H1 (cell line): ENCODE measurements around the gene DYNLT3. TPM values are rescaled to one million over a fixed set of nuclear protein-coding genes. Genes with fewer than 3 reads are reported as not detected.

ENCODE experiments used
- CTCF ChIA-PET: fragments of 300-600 bp; sonication (Branson Sonifier 250); formaldehyde crosslinking; loops from one replicate; lab custom pipeline; 2021; ENCODE audit not compliant: partially characterized antibody; lab: Charles Lee
- POLR2A ChIA-PET: fragments of 300-600 bp; sonication (Branson Sonifier 250); formaldehyde crosslinking; loops from one replicate; lab custom pipeline; 2021; ENCODE audit warnings: inconsistent platforms; ENCODE audit not compliant: partially characterized antibody; lab: Charles Lee
- DNase-seq, 2 experiments: peaks; one replicate each; pipeline versions ENCODE4 v3.0.0 to v3.0.0-alpha.2; 2010 to 2022; ENCODE audit warnings: low spot score in 2 of 2, low read depth in 1 of 2, mixed read lengths in 1 of 2
- FAIRE-seq: peaks from 2 replicates; lab custom pipeline; 2011; peaks lifted over from hg19 to GRCh38; lab: Jason Lieb, UNC
- H2AFZ ChIP-seq: 2 replicates; pipeline ENCODE4 v1.8.1; 2012; ENCODE audit warnings: low read length, inconsistent platforms
- H2AK5ac ChIP-seq: 2 replicates; pipeline ENCODE4 v1.6.1; 2013; ENCODE audit warnings: low read depth, low read length
- H2BK120ac ChIP-seq: replicated peaks from 2 replicates; pipeline ENCODE3; 2013; ENCODE audit warnings: low read depth, low read length, inconsistent platforms
- H2BK12ac ChIP-seq: 2 replicates; pipeline ENCODE4 v1.6.1; 2013; ENCODE audit warnings: low read depth, low read length
- H2BK15ac ChIP-seq: 2 replicates; pipeline ENCODE4 v1.6.1; 2013; ENCODE audit warnings: low read length
- H2BK20ac ChIP-seq: 2 replicates; pipeline ENCODE4 v1.6.1; 2013; ENCODE audit warnings: low read length
- H2BK5ac ChIP-seq: 2 replicates; pipeline ENCODE4 v1.6.1; 2013; ENCODE audit warnings: low read depth, low read length
- H3K14ac ChIP-seq: 2 replicates; pipeline ENCODE4 v1.6.1; 2013; ENCODE audit warnings: inconsistent platforms; ENCODE audit not compliant: insufficient read length
- H3K18ac ChIP-seq: 2 replicates; pipeline ENCODE4 v1.6.1; 2013; ENCODE audit warnings: low read length; ENCODE audit errors: extremely low read depth
- H3K23ac ChIP-seq: 2 replicates; pipeline ENCODE4 v1.6.1; 2013; ENCODE audit warnings: inconsistent platforms; ENCODE audit not compliant: insufficient read length
- H3K23me2 ChIP-seq: 2 replicates; pipeline ENCODE4 v1.6.1; 2013; ENCODE audit warnings: low read depth, low read length
- H3K27ac ChIP-seq: 2 replicates; pipeline ENCODE4 v1.6.1; 2011; ENCODE audit warnings: low read depth, low read length, inconsistent platforms
- H3K27me3 ChIP-seq, 4 experiments: replicated peaks in 1 of 4; 1 replicate in 1 of 4; 2 replicates in 3 of 4; pipeline versions ENCODE4 v1.6.1 to v1.8.1; 2011 to 2013; ENCODE audit warnings: low read length in 3 of 4, mild to moderate bottlenecking in 3 of 4, inconsistent platforms in 2 of 4, mixed read lengths in 2 of 4, moderate library complexity in 1 of 4; ENCODE audit not compliant: control insufficient read depth in 3 of 4, insufficient read depth in 3 of 4; ENCODE audit errors: extremely low read depth in 1 of 4
- H3K36me3 ChIP-seq, 4 experiments: 2 replicates each; pipeline versions ENCODE4 v1.6.1 to v1.8.1; 2011 to 2013; ENCODE audit warnings: mild to moderate bottlenecking in 4 of 4, low read length in 3 of 4, moderate library complexity in 2 of 4, control low read depth in 1 of 4, inconsistent platforms in 1 of 4; ENCODE audit not compliant: insufficient read depth in 4 of 4, control insufficient read depth in 2 of 4
- H3K4ac ChIP-seq: replicated peaks from 2 replicates; pipeline ENCODE3; 2013; ENCODE audit warnings: low read length, low read depth, mixed read lengths, inconsistent platforms; ENCODE audit not compliant: insufficient read length
- H3K4me1 ChIP-seq, 4 experiments: replicated peaks in 1 of 4; 1 replicate in 1 of 4; 2 replicates in 3 of 4; pipeline versions ENCODE4 v1.6.1 to v1.8.1; 2011 to 2013; ENCODE audit warnings: low read length in 3 of 4, inconsistent platforms in 2 of 4, mixed read lengths in 1 of 4; ENCODE audit not compliant: insufficient read depth in 4 of 4, control insufficient read depth in 3 of 4
- H3K4me2 ChIP-seq, 2 experiments: 2 replicates each; pipeline versions ENCODE4 v1.6.1 to v1.8.1; 2011 to 2013; ENCODE audit warnings: low read depth in 2 of 2, low read length in 2 of 2, control low read depth in 1 of 2, inconsistent platforms in 1 of 2, mild to moderate bottlenecking in 1 of 2; ENCODE audit not compliant: insufficient read depth in 1 of 2
- H3K4me3 ChIP-seq, 4 experiments: fragments of 200-600, 300-600 bp in 1 of 4; sonication (generic), shearing (Covaris generic), sonication (Bioruptor Twin) in 1 of 4; 2 replicates each; pipeline versions ENCODE4 v1.5.1 to v1.8.1; 2011 to 2016; ENCODE audit warnings: low read length in 4 of 4, low read depth in 3 of 4, control low read depth in 2 of 4, inconsistent platforms in 2 of 4, mild to moderate bottlenecking in 2 of 4, mixed read lengths in 1 of 4, moderate library complexity in 1 of 4; ENCODE audit not compliant: insufficient read depth in 2 of 4; ENCODE audit errors: extremely low read depth in 1 of 4
- H3K56ac ChIP-seq: replicated peaks from 2 replicates; pipeline ENCODE3; 2013; ENCODE audit warnings: low read depth, mild to moderate bottlenecking, mixed read lengths, low read length, inconsistent platforms; ENCODE audit not compliant: insufficient read length
- H3K79me1 ChIP-seq: 2 replicates; pipeline ENCODE4 v1.6.1; 2013; ENCODE audit warnings: low read depth, low read length, control low read depth
- H3K79me2 ChIP-seq, 2 experiments: 2 replicates each; pipeline versions ENCODE4 v1.6.1 to v1.8.1; 2012 to 2013; ENCODE audit warnings: low read length in 2 of 2, mild to moderate bottlenecking in 2 of 2, inconsistent platforms in 1 of 2; ENCODE audit not compliant: insufficient read depth in 2 of 2, control insufficient read depth in 1 of 2
- H3K9ac ChIP-seq, 4 experiments: replicated peaks in 1 of 4; 1 replicate in 1 of 4; 2 replicates in 3 of 4; pipeline versions ENCODE4 v1.6.1 to v1.8.1; 2011 to 2013; ENCODE audit warnings: low read depth in 3 of 4, low read length in 3 of 4, control low read depth in 2 of 4, mild to moderate bottlenecking in 2 of 4, moderate library complexity in 2 of 4, inconsistent platforms in 1 of 4; ENCODE audit errors: extremely low read depth in 1 of 4
- H3K9me3 ChIP-seq, 2 experiments: 2 replicates each; pipeline versions ENCODE4 v1.6.1 to v1.8.1; 2012 to 2013; ENCODE audit warnings: mild to moderate bottlenecking in 2 of 2, moderate library complexity in 2 of 2, control low read depth in 1 of 2, inconsistent platforms in 1 of 2, low read depth in 1 of 2, low read length in 1 of 2, mixed read lengths in 1 of 2; ENCODE audit not compliant: insufficient read depth in 2 of 2
- H4K20me1 ChIP-seq, 2 experiments: replicated peaks in 1 of 2; 2 replicates each; pipeline versions ENCODE3 to v1.8.1; 2011 to 2013; ENCODE audit warnings: inconsistent platforms in 2 of 2, low read length in 2 of 2, mild to moderate bottlenecking in 1 of 2; ENCODE audit not compliant: insufficient read depth in 2 of 2, control insufficient read depth in 1 of 2
- H4K5ac ChIP-seq: 2 replicates; pipeline ENCODE4 v1.6.1; 2013; ENCODE audit warnings: low read length, low read depth, mixed read lengths, inconsistent platforms; ENCODE audit not compliant: insufficient read length
- H4K8ac ChIP-seq: 2 replicates; pipeline ENCODE4 v1.8.0; 2013; ENCODE audit warnings: mild to moderate bottlenecking, moderate library complexity, low read length, inconsistent platforms; ENCODE audit not compliant: insufficient read depth; ENCODE audit errors: extremely low read depth
- H4K91ac ChIP-seq: replicated peaks from 2 replicates; pipeline ENCODE3; 2013; ENCODE audit warnings: low read length, mixed read lengths, inconsistent platforms; ENCODE audit not compliant: insufficient read length
- BRCA1 ChIP-seq: IDR thresholded peaks from 2 replicates; pipeline ENCODE4 v1.6.1; 2012; ENCODE audit warnings: low read depth, low read length, improper control_type of control experiment
- CHD2 ChIP-seq: IDR thresholded peaks from 2 replicates; pipeline ENCODE4 v1.6.1; 2012; ENCODE audit warnings: low read length, improper control_type of control experiment
- RXRA ChIP-seq: IDR thresholded peaks from 2 replicates; pipeline ENCODE4 v1.6.1; 2011; ENCODE audit warnings: low read depth, mild to moderate bottlenecking, low read length, moderate library complexity; ENCODE audit not compliant: insufficient read depth
- SIX5 ChIP-seq: IDR thresholded peaks from 2 replicates; pipeline ENCODE4 v1.6.1; 2011; ENCODE audit warnings: mild to moderate bottlenecking, low read depth, low read length
- SP2 ChIP-seq: IDR thresholded peaks from 2 replicates; pipeline ENCODE4 v1.6.1; 2012; ENCODE audit warnings: mild to moderate bottlenecking, low read length, inconsistent platforms
- SRF ChIP-seq: IDR thresholded peaks from 2 replicates; pipeline ENCODE4 v1.6.1; 2011; ENCODE audit warnings: mild to moderate bottlenecking, low read depth, low read length, moderate library complexity
- TEAD4 ChIP-seq: IDR thresholded peaks from 2 replicates; pipeline ENCODE4 v1.6.1; 2012; ENCODE audit warnings: low read depth, low read length, inconsistent platforms, mixed read lengths
- WGBS, 2 experiments: shearing (Covaris generic) in 1 of 2; methylation state at CpG; one replicate each; pipeline versions ENCODE4 v1.1.6 to v1.1.7; 2013 to 2015; ENCODE audit warnings: low lambda C conversion rate in 2 of 2, mixed read lengths in 2 of 2, inconsistent platforms in 1 of 2, low coverage in 1 of 2, missing lambda C conversion rate in 1 of 2; ENCODE audit not compliant: insufficient replicate concordance in 2 of 2, insufficient coverage in 1 of 2, insufficient read length in 1 of 2; ENCODE audit errors: extremely low coverage in 1 of 2, missing lambda C conversion rate in 1 of 2; 5-methylcytosine and 5-hydroxymethylcytosine counted together
- polyA plus RNA-seq, 7 experiments: library from polyadenylated mRNA; depleted of rRNA in 3 of 7; stranded (reverse) in 5 of 7; unstranded in 2 of 7; fragments of >200 nt in 5 of 7; fragments of 200-250 nt in 2 of 7; gene quantifications; 1 replicate in 5 of 7; 2 replicates in 1 of 7; 4 replicates in 1 of 7; pipeline versions ENCODE4 v1.2.1 to v1.2.3, GENCODE V29; 2011 to 2013; ENCODE audit warnings: missing spikeins in 2 of 7, mixed read lengths in 2 of 7
- total RNA-seq: library from RNA; stranded (reverse); fragmentation: NEBNext Ultra II Directional; extraction: Animal tissue kit (Norgen Biotek cat#: 25700); gene quantifications from 2 replicates; pipeline ENCODE4 v1.2.1, GENCODE V29; 2021

DYNLT3 gene
- total and polyA plus RNA-seq, 2 of the 8 experiments (the other 6 are each of a cell fraction or from before 2014, with no cell fraction given), result 2.3 to 3.5 TPM

DNA sequence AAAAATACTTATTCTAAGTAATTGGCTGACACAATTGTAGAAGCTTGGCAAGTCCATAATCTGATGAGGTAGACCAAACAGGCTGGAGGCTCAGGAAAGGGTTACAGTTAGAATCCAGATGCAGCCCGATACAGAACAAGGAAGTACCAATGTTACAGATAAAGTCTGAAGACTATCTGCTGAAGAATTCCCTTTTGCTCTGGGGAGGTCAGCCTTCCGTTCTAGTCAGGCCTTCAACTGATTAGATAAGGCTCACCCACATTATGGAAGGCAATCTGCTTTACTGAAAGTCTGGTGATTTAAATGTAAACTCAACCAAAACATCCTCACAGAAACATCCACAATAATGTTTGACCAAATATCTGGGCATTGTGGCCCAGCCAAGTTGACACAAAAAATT lies 7.4 kb upstream of the DYNLT3 start:
- TF ChIP-seq TEAD4 (no peak), CHD2 (no peak), SRF (no peak), BRCA1 (no peak), SIX5 (no peak), SP2 (no peak), RXRA (no peak)
- H2BK120ac ChIP-seq, result no peak overlapping the region
- H2AK5ac ChIP-seq, result no peak overlapping the region
- no peak overlapping the region for H3K4ac ChIP-seq
- H4K20me1 ChIP-seq, result no peaks in the 10 kb centered on the region
- no peaks in the 10 kb centered on the region for H3K79me1 ChIP-seq
- H3K4me2 ChIP-seq, result no peak overlapping the region
- no peak overlapping the region for H3K56ac ChIP-seq
- no peaks in the 10 kb centered on the region for H3K36me3 ChIP-seq
- no peaks in the 10 kb centered on the region for H3K4me1 ChIP-seq
- H2BK12ac ChIP-seq, result no peak overlapping the region
- H2BK20ac ChIP-seq, result no peak overlapping the region
- H3K27me3 ChIP-seq, result no peaks in the 10 kb centered on the region
- POLR2A ChIA-PET, result no interaction called here
- H4K8ac ChIP-seq, result no peak overlapping the region
- H3K9me3 ChIP-seq, result no peaks in the 10 kb centered on the region
- H2BK5ac ChIP-seq, result no peak overlapping the region
- WGBS, 2 experiments, result 100% methylated on average over 2 of the region's 2 CpGs; no CpG with 5 or more reads in 1 of the 2 experiments
- H3K18ac ChIP-seq, result no peak overlapping the region
- no peak overlapping the region for H2BK15ac ChIP-seq
- CTCF ChIA-PET, result no interaction called here
- no peak overlapping the region for H3K14ac ChIP-seq
- no peaks in the 10 kb centered on the region for H3K79me2 ChIP-seq
- no peak overlapping the region for H3K9ac ChIP-seq
- FAIRE-seq, result no peak
- no peaks in the 10 kb centered on the region for H3K23me2 ChIP-seq
- no peak overlapping the region for H4K5ac ChIP-seq
- no peak overlapping the region for H3K4me3 ChIP-seq
- H3K27ac ChIP-seq, result no peak overlapping the region
- no peak for DNase-seq
- no peak overlapping the region for H3K23ac ChIP-seq
- no peak overlapping the region for H2AFZ ChIP-seq
- H4K91ac ChIP-seq, result no peak overlapping the region
